GM12878 (cell line): Measurements from ENCODE around the gene BPTF. TPM values are rescaled to one million over a fixed set of nuclear protein-coding genes. Genes with fewer than 3 reads are reported as not detected.

Experiments
- BCL3 ChIP-seq: IDR thresholded peaks from 2 replicates; pipeline ENCODE4 v1.6.1; 2011; ENCODE audit warnings: borderline replicate concordance, low read depth, mild to moderate bottlenecking, moderate library complexity, low read length; ENCODE audit not compliant: insufficient read depth, poor library complexity, severe bottlenecking
- CBX5 ChIP-seq: sonication (generic); IDR thresholded peaks from 2 replicates; pipeline ENCODE4 v1.6.1; 2016; ENCODE audit warnings: low read depth, moderate library complexity, mild to moderate bottlenecking, inconsistent platforms
- CREB1 ChIP-seq: IDR thresholded peaks from 2 replicates; pipeline ENCODE4 v1.6.1; 2012; ENCODE audit warnings: low read depth, mild to moderate bottlenecking, inconsistent platforms
- EGR1 ChIP-seq, 2 experiments: IDR thresholded peaks; 1 replicate in 1 of 2; 2 replicates in 1 of 2; pipeline ENCODE4 v1.6.1; 2011 to 2012; ENCODE audit warnings: low read depth in 2 of 2, low read length in 2 of 2, borderline replicate concordance in 1 of 2, mild to moderate bottlenecking in 1 of 2, moderate library complexity in 1 of 2
- ESRRA ChIP-seq: IDR thresholded peaks from 2 replicates; pipeline ENCODE4 v1.6.1; 2012; ENCODE audit warnings: mild to moderate bottlenecking, low read length, improper control_type of control experiment
- IKZF2 ChIP-seq, 2 experiments: fragments of 450-650 bp; IDR thresholded peaks; 2 replicates each; pipeline ENCODE4 v1.6.1; 2017; ENCODE audit warnings: mild to moderate bottlenecking in 2 of 2, moderate library complexity in 2 of 2
- NFYB ChIP-seq: IDR thresholded peaks from 2 replicates; pipeline ENCODE4 v1.6.1; 2011; ENCODE audit warnings: low read depth, mild to moderate bottlenecking, low read length, improper control_type of control experiment, moderate library complexity; ENCODE audit not compliant: insufficient read depth
- RAD21 ChIP-seq: IDR thresholded peaks from 2 replicates; pipeline ENCODE4 v1.6.1; 2011; ENCODE audit warnings: mild to moderate bottlenecking, low read depth, low read length, moderate library complexity; ENCODE audit not compliant: insufficient read depth
- SMC3 ChIP-seq: IDR thresholded peaks from 2 replicates; pipeline ENCODE4 v1.6.1; 2011; ENCODE audit warnings: low read length, improper control_type of control experiment, borderline replicate concordance
- SPI1 ChIP-seq: IDR thresholded peaks from 2 replicates; pipeline ENCODE4 v1.6.1; 2011; ENCODE audit warnings: low read depth, mild to moderate bottlenecking, low read length, moderate library complexity, borderline replicate concordance; ENCODE audit not compliant: insufficient read depth
- SUPT20H ChIP-seq: IDR thresholded peaks from 2 replicates; pipeline ENCODE4 v1.6.1; 2011; ENCODE audit warnings: low read depth, mild to moderate bottlenecking, low read length, moderate library complexity, borderline replicate concordance; ENCODE audit not compliant: control insufficient read depth
- SUZ12 ChIP-seq: fragments of 200-600 bp; sonication (generic); IDR thresholded peaks from one replicate; pipeline ENCODE4 v1.6.1; 2018; ENCODE audit warnings: antibody characterized with exemption, mild to moderate bottlenecking; ENCODE audit not compliant: unreplicated experiment
- TCF12 ChIP-seq: IDR thresholded peaks from 2 replicates; pipeline ENCODE4 v1.6.1; 2011; ENCODE audit warnings: low read depth, mild to moderate bottlenecking, low read length
- ZNF24 ChIP-seq: fragments of 450-650 bp; IDR thresholded peaks from 2 replicates; pipeline ENCODE4 v1.6.1; 2017; ENCODE audit warnings: antibody characterized with exemption, mild to moderate bottlenecking
- polyA plus RNA-seq, 11 experiments: library from polyadenylated mRNA; depleted of rRNA in 4 of 11; unstranded in 6 of 11; stranded (reverse) in 5 of 11; fragments of >200 nt; fragmentation: Nextera tagmentation in 4 of 11; fragmentation: Illumina TruSeq in 1 of 11; extraction: Ambion mirVana in 4 of 11; extraction: Trizol in 1 of 11; gene quantifications; 1 replicate in 1 of 11; 2 replicates in 10 of 11; pipeline versions ENCODE4 v1.2.1 to v1.2.3, GENCODE V29; 2011 to 2016; ENCODE audit warnings: inconsistent platforms in 2 of 11, missing spikeins in 2 of 11, low read depth in 1 of 11
- total RNA-seq, 4 experiments: library from RNA; depleted of rRNA in 3 of 4; stranded (reverse); fragments of >200 nt in 3 of 4; fragmentation: Illumina TruSeq in 1 of 4; extraction: Trizol in 1 of 4; gene quantifications; 2 replicates each; pipeline versions ENCODE4 v1.2.1 to v1.2.3, GENCODE V29; 2013 to 2021
- TF ChIP-seq, protein P1 (sequence below): fragments of 450-650 bp; IDR thresholded peaks from 2 replicates; pipeline ENCODE4 v1.6.1; 2017; ENCODE audit warnings: mild to moderate bottlenecking, low read depth, inconsistent platforms; ENCODE audit not compliant: poor library complexity, severe bottlenecking
- TF ChIP-seq, protein P2 (sequence below): fragments of 450-650 bp; IDR thresholded peaks from 2 replicates; pipeline ENCODE4 v1.6.1; 2016; ENCODE audit warnings: mild to moderate bottlenecking
- TF ChIP-seq, protein P3 (sequence below): fragments of 450-650 bp; formaldehyde crosslinking; IDR thresholded peaks from 2 replicates; pipeline ENCODE4 v1.4.0; 2022; ENCODE audit warnings: mild to moderate bottlenecking, moderate library complexity

The BPTF gene
- total and polyA plus RNA-seq, 10 of the 15 experiments (the other 5 are each of a cell fraction or from before 2014, with no cell fraction given), result 19.4 to 78.3 (median 44.8) TPM

DNA sequence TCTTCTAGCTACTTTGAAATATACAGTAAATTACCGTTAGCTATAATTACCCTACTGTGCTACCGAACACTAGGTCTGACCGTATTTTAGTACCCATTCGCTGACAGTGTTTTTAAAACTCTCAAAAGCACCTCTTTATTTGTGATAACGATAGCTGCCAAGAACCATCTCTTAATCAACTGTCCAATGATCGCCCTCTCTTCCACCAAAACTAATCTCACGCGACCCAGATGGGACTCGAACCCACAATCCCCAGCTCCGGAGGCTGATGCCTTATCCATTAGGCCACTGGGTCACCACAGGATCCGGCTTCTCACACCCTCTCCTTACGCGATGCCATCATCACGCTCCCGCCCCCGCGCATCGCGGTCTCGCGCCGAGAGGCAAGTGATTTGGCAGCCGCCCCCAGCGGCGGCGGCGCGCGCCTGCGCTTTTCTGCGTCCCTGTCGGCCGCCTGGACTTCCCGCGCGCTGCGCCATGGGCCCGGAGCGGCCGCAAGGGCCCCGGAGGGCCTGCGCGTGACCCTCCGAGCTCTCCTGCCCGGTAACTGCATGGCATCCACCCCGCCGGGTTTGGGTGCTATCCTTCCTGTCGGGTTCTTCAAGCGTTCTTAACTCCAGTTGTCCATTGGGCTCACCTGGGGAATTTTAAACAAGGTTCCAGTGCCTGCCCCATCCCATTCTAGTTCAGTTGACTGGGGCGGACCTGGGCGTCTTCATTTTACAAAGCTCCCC is 194.5 kb downstream of the BPTF start (continued):
- TF ChIP-seq, protein P1, sequence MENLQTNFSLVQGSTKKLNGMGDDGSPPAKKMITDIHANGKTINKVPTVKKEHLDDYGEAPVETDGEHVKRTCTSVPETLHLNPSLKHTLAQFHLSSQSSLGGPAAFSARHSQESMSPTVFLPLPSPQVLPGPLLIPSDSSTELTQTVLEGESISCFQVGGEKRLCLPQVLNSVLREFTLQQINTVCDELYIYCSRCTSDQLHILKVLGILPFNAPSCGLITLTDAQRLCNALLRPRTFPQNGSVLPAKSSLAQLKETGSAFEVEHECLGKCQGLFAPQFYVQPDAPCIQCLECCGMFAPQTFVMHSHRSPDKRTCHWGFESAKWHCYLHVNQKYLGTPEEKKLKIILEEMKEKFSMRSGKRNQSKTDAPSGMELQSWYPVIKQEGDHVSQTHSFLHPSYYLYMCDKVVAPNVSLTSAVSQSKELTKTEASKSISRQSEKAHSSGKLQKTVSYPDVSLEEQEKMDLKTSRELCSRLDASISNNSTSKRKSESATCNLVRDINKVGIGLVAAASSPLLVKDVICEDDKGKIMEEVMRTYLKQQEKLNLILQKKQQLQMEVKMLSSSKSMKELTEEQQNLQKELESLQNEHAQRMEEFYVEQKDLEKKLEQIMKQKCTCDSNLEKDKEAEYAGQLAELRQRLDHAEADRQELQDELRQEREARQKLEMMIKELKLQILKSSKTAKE, result peak; percentile 83
- TF ChIP-seq SUPT20H, result no peak
- no peak for TF ChIP-seq SPI1
- peak; percentile 83; the same call in 1 of the 2 replicates for TF ChIP-seq CREB1
- TF ChIP-seq NFYB, result no peak
- TF ChIP-seq, protein P2, sequence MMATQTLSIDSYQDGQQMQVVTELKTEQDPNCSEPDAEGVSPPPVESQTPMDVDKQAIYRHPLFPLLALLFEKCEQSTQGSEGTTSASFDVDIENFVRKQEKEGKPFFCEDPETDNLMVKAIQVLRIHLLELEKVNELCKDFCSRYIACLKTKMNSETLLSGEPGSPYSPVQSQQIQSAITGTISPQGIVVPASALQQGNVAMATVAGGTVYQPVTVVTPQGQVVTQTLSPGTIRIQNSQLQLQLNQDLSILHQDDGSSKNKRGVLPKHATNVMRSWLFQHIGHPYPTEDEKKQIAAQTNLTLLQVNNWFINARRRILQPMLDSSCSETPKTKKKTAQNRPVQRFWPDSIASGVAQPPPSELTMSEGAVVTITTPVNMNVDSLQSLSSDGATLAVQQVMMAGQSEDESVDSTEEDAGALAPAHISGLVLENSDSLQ, result peak; percentile 60
- TF ChIP-seq, protein P3, sequence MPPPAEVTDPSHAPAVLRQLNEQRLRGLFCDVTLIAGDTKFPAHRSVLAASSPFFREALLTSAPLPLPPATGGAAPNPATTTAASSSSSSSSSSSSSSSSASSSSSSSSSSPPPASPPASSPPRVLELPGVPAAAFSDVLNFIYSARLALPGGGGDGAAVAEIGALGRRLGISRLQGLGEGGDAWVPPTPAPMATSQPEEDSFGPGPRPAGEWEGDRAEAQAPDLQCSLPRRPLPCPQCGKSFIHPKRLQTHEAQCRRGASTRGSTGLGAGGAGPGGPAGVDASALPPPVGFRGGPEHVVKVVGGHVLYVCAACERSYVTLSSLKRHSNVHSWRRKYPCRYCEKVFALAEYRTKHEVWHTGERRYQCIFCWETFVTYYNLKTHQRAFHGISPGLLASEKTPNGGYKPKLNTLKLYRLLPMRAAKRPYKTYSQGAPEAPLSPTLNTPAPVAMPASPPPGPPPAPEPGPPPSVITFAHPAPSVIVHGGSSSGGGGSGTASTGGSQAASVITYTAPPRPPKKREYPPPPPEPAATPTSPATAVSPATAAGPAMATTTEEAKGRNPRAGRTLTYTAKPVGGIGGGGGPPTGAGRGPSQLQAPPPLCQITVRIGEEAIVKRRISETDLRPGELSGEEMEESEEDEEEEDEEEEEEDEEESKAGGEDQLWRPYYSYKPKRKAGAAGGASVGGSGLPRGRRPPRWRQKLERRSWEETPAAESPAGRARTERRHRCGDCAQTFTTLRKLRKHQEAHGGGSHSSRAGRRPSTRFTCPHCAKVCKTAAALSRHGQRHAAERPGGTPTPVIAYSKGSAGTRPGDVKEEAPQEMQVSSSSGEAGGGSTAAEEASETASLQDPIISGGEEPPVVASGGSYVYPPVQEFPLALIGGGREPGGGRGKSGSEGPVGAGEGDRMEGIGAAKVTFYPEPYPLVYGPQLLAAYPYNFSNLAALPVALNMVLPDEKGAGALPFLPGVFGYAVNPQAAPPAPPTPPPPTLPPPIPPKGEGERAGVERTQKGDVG (CRISPR knock-in tag), result no peak
- peak; percentile 47; the same call in 1 of the 2 replicates for TF ChIP-seq TCF12
- TF ChIP-seq SUZ12, result no peak
- no peak for TF ChIP-seq RAD21
- TF ChIP-seq IKZF2 (IDR thresholded peaks at IDR 0.05), result peak; percentile 69 to 77
- peak; percentile 92 for TF ChIP-seq CBX5
- no peak for TF ChIP-seq ESRRA
- peak; percentile 100 for TF ChIP-seq ZNF24
- no peak for TF ChIP-seq BCL3
- peak; percentile 96 to 100 for TF ChIP-seq EGR1 (IDR thresholded peaks at IDR 0.05; ENCODE audit: borderline replicate concordance in 1 of 2, low read depth in 2 of 2, low read length in 2 of 2)
- no peak for TF ChIP-seq SMC3
